Activated CD4-positive, CD25-positive, alpha-beta regulatory T cell treated with anti-CD3 and anti-CD28 coated beads, Interleukin-2, amount 50 U/mL, for 24 hours (primary cell): ENCODE measurements around the gene MLANA.
"Not testable (repeated sequence)": the region's sequence is repeated elsewhere in the genome, so short reads cannot be mapped to it uniquely, and the experiment has no call there.

Source experiments
- ATAC-seq, 2 donors: fragments of 150-1000 bp; cut with Tn5 transposase; one replicate each; pipeline ENCODE4 v1.10.0; 2021; ENCODE audit warnings: mild to moderate bottlenecking in 1 of 2, moderate library complexity in 1 of 2

MLANA gene

DNA sequence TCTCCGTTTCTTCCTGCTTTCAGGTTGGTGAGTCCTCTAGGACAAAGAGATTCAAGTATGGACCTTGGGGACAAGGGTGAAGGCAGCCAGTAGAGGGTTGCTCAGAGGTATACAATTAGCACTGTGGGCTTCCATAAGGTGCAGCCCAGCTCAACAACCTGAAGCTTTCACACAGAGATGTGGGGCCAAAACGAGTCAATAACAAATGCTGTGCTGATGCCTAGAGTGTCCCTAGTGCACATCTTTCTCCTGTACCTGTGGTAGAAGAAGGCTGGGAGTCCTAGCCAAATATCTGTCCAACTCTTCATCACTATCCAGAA lies 20.7 kb upstream of the MLANA start:
- no peak for ATAC-seq

DNA sequence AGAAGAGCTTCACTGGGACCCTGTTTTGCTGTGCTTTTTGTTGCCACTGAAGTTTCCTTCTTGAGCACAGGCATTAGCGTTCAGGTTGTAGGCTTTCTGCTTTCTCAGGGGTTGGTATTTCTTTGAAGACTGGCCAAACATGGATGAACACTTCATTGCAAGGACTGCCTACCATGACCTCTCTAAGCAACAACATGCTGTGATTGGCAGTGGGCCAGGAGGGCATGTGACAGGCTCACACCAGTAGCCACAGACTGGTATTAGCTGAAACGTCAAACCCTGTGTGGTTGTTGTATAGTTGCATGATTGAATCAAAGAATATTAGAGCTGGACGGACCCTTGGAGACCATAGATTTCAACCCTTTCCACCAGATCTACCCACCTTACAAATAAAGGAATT lies 20.0 kb upstream of the MLANA start:
- no peak for ATAC-seq

GRCh38 chr9:5871785-5872184 lies 18.9 kb upstream of the MLANA start:
- ATAC-seq: no peak

DNA sequence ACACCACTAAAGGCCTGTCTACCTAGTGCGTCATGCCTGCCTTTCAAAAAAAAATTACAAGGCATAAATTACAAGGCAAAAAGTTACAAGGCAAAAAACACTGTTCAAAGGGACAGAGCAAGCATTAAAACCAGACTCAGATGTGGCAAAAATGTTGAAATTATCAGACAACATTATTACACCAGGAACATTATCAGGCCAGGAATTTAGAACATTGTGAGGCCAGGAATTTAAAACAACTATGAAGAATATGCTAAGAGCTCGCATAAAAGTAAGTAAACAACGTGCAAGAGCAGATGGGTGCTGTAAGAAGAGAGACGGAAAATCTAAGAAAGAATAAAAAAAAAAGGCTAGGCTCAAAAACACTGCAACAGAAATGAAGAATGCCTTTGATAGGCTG lies 18.2 kb upstream of the MLANA start:
- no peak for ATAC-seq

GRCh38 chr9:5873439-5873838 lies 17.2 kb upstream of the MLANA start:
- ATAC-seq: no peak

- ATAC-seq: no peak
Measured at GRCh38 chr9:5874048-5874447, 16.6 kb upstream of the MLANA start.

GRCh38 chr9:5876026-5876425 lies 14.7 kb upstream of the MLANA start:
- ATAC-seq: no peak

DNA sequence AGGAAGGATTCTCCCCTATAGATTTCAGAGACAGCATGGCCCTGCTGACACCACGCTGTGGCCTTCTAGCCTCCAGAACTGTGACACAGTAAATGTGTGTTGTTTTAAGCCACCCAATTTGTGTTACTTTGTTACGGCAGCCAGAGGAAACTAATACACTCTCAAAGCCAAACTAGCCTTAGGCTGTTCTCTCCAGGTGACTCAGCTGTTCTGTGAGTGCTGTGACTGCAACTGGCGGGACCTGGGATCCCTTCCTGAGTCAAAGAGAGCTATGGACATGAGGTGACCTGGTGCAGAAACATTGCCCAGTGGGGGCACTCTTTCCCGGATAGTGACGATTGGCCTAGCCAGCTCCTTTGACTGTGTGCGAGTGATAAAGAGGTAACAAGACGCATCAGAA lies 14.0 kb upstream of the MLANA start:
- no peak for ATAC-seq

GRCh38 chr9:5879419-5880181 lies 11.1 kb upstream of the MLANA start:
- ATAC-seq: peak; percentile 48 to 62

GRCh38 chr9:5882244-5883012 lies 8.3 kb upstream of the MLANA start:
- ATAC-seq: not testable (repeated sequence)

DNA sequence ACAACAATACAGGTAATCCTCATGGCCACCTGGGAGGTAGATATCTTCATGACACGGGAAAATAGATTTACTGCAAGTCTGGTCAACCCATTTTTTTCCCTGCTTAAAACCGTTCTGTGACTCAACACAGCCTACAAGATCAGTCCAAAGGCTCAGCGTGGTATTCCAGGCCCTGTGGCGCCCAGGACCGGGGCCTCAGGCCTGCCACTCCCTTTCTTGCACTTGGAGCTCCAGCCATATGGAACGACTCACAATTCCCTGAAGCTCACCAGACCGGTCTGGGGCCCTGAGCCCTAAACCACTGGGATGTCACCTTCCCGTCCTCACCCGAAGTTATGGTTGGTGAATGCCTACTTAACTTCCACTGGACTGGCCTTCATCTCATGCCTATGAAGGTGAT lies 6.5 kb upstream of the MLANA start:
- no peak for ATAC-seq

- ATAC-seq: peak; percentile 97 to 98
Measured at GRCh38 chr9:5886114-5886939, 4.4 kb upstream of the MLANA start.

GRCh38 chr9:5892456-5893133 lies 1.9 kb downstream of the MLANA start:
- no peak for ATAC-seq

- ATAC-seq: no peak
Measured at GRCh38 chr9:5893134-5893505, 2.4 kb downstream of the MLANA start.

DNA sequence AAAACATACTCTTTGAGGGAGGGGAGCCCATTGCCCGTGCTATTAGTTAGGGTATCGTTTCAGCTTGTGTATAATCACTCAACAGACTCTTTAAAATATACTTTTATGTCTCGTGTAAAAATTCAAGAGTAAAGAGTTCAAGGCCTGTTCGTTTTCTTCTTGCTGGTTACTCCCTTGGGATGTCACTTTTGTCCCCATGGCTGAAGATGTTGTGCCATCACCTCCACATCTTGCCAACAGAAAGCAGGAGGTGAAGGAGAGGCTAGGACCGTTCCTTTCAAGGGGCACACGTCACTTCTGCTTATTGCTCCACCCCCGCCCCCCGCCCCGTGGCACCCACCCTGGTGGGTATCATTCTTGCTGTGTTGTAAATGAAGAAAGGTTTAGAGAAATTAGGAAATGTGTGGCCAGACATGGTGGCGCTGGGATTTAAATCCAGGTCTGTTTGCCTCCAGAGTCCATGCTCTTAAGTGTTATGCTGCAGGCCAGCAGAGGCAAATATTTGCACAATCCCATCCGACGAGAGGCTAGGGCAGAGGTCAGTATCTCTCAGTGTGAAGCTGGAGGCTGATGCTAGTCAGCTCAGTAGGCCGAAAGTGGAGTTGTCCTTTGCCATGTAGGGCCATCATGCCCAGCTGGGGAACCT lies 3.0 kb downstream of the MLANA start:
- no peak for ATAC-seq

DNA sequence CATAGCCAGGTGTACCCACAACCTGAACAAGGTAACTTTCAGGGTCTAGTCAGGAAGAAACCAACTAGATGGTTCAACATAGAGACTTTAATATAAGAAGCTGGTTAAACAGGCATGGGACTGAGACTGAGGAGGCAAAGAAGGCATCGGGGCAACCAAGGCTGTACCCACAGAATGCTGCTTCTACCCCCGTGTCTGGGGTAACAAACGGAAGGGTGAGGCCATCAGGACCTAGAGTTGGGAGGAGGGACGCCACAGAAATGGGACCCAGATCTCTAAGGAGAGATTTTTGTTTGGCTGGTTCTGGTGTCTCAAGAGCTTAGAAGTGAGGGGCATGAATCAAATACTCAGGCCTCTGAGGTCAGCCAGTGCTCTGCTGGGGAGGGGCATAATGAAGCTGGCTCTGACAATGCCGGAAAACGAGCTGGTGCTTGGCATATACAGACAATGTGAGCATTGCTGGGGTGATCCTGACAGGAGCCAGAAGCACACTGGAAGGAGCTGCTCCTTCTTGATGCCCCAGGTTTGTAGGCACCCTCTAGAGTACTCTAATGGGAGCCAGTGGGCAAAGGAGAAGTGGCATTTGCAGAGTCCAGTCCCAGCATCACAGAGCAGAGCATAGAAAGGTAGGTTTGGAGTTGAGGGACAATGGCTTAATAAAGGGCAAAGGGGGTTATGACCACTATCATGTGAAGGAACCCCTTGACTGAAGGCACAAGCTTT lies 3.7 kb downstream of the MLANA start:
- ATAC-seq: no peak

DNA sequence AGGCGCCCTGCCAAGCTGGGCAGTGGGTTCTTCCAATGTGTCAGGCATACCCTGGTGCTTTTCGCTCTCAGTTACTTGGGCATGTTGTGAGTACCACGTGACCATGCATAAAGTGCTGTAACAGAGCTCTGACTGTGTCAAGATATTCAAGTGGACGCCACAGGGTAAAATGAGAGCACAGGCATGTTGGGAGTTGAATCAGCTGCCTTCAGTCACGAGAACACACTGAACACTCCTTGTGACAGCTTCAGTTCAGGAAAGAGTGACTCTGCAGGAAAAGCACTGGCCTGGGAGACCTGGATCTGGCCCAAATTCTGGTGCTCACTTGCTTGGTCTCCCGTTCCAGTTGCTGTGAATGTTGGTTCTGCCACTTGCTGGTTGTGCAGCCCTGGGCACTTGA lies 5.1 kb downstream of the MLANA start:
- ATAC-seq: no peak

DNA sequence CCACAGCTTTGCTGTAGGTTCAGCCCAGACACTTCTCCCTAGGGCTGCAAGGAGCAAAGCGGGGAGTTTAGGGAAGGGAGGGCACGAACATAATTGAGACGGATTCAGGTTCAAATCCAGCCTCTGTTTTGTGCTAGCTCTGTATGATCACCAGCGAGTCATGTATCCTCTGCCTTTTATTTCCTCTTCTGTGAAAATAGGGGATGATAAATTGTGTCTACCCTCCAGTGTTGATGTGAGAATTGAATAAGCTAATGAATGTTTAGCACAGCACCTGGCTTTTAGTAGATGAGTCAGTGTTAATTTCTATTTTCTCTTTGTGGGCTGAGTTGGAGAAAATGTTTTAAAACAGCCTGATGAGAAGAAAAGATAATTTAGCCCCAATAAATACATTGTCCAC lies 6.2 kb downstream of the MLANA start:
- peak; percentile 24 to 32 for ATAC-seq

DNA sequence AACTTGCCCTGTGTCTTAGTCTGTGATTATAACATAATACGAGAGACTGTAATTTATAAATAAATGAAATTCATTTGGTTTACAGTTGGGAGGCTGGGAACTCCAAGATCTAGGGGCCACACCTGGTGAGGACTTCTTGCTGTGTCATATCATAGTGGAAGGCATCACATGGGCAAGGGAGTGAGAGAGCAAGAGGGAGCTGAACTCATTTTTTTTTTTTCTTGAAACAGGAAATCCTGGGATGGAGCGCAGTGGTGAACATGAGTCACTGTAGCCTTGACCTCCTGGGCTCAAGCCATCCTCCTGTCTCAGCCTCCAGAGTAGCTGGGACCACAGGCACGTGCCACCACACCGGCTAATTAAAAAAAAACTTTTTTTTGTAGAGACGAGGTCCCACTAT lies 7.2 kb downstream of the MLANA start:
- ATAC-seq: no peak

- ATAC-seq: no peak
Measured at GRCh38 chr9:5899292-5899691, 8.6 kb downstream of the MLANA start.

DNA sequence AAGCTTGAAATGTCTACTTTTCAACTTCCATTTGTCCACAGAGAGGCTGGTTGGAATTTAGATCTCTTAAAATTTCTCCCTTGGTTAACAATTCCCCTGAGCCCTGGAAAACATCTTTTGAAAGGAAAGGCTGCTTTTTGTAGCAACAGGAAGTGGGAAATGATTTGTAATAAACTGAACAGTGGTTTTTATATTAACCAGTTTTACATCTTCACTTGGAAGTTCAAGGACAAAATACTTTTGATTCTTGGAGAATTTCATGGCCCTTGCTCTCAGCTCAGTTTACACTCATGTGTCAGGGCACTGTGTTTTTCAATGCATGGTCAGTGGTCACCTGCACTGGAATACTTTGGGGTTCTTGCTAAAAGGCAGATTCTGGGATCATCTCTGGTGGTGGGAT lies 9.9 kb downstream of the MLANA start:
- ATAC-seq: no peak

DNA sequence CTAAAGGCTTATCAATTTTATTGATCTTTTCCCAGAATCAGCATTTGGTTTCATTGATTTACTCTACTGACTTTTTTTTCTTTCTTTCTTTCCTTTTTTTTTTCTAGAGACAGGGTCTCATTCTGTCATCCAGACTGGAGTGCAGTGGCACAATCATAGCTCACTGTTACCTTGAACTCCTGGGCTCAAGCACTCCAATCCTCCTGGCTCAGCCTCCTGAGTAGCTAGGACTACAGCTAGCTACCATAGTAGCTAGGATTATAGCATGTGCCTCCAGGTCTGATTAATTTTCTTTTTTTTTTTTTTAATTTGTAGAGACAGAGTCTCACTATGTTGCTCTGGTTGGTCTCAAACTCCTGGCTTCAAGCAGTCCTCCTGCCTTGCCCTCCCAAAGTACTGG lies 11.7 kb downstream of the MLANA start:
- no peak for ATAC-seq
